HG03457 (cell line): ENCODE measurements around the gene ST6GALNAC6.
"Not testable (repeated sequence)": the region's sequence is repeated elsewhere in the genome, so short reads cannot be mapped to it uniquely, and the experiment has no call there.

Experiments
- ATAC-seq: cut with Tn5 transposase; IDR thresholded peaks from one replicate; pipeline ENCODE4 v1.9.1; 2021; ENCODE audit warnings: moderate number of reproducible peaks; ENCODE audit not compliant: unreplicated experiment

ST6GALNAC6 gene

GRCh38 chr9:127876026-127876763 is 23.2 kb downstream of the ST6GALNAC6 start:
- ATAC-seq: no peak

DNA sequence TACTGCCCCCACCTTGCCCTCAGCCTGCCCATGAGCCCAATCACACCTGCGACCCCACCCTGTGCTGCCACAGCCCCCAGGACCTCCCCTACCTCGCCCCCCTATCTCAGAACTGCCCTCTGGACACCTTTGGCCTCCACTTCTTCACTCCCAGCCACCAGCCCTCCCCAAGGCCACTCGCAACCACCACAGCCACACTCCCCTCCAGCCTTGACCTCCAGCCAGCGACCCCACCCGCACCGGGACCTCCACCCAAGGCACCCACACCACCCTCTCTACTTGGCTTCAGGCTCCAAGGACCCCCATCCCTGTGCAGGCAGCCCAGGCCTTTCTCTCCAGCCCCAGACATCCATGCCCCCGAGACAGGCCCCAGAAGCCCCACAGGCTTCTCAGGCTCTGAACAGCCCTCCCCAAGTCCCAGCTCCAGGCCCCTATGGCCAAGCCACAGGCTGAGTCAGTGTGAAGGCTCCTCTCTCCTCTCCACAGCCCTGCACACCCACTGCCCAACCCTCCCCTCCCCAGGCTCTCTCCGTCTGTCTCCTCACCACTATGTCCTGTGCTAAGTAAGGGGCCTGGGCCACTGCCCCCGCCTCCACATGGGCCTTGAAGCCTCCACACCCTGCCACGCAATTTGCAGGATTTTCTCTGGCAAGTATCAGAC is 24.0 kb downstream of the ST6GALNAC6 start:
- no peak for ATAC-seq

GRCh38 chr9:127874301-127875221 is 24.8 kb downstream of the ST6GALNAC6 start:
- ATAC-seq: no peak

DNA sequence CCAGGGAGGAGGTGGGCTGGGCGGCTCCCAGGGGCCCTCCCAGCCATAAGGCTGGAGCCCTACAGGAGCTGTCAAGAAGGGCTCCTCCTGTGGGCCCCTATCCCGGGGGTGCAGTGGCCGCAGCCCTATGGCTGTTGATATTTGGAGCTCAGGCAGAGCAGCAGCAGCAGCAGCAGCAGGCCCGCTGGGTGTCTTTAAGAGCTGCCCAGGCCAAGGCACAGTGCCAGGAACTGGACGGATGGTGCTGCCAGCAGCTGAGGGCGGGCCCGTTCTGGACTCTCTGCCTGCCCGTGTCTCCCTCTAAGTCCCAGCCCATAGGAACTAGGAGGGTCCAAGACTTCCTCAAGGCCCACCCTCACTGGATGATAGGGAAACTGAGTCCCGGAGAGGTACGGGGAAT is 25.5 kb downstream of the ST6GALNAC6 start:
- ATAC-seq: no peak

- no peak for ATAC-seq
Measured at GRCh38 chr9:127873223-127873691, 26.1 kb downstream of the ST6GALNAC6 start.

DNA sequence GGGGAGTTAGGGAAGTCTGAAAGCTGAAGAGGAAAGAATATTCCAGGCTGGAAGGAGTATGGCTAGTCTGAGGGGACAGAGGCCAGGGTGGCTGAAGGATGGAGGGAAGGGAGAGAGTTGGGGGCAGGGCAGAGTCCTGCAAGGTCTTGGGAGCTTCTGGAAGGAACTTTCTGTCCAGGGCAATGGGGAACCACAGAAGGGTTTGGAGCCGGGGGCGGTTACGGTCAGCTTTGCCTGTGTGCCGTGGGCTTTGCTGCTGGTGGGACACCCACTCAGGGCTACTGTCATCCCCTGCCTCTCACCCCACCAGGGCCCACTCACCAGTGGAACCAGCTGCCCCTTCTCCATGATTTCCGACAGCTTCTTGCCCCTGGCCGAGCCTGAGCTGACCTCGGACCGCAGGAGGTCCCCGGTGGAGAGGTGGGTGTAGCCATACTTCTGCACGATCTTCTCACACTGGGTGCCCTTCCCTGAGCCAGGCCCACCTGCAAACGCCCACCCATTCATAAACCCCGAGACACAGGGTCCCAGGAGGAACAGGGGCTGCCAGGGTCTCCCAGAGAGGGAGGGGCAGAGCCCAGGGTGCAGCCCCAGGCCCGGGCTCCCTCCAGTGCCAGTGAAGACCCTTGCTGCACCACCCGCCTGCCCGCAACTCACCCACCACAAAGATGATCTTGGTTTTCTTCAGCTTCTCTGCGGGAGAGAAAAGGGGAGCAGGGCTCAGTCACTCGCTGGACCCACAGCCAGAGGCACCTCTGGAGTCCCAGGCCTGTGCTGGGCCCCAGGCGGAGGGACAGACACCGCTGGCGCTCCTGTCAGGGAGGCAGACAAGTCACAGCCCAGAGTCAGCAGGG is 26.8 kb downstream of the ST6GALNAC6 start:
- ATAC-seq: no peak

DNA sequence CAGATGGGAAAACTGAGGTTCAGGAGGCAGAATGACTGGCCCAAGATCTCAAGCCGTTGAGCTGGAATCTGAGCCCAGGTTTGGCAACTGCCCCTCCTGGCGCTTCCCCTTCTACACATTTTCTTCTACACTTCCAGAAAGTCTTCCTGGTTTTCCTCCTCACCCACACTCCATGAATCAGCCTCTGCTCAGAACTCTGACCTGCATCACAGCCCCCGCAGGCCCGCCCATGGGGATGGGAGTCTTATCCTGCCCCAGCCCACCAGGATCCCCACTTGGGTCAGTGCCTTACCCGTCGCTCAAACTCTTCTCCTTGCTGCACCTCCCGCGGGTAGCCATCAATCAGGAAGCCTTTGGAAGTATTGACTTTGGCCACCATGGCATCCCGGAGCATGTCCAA is 27.9 kb downstream of the ST6GALNAC6 start:
- ATAC-seq: no peak

DNA sequence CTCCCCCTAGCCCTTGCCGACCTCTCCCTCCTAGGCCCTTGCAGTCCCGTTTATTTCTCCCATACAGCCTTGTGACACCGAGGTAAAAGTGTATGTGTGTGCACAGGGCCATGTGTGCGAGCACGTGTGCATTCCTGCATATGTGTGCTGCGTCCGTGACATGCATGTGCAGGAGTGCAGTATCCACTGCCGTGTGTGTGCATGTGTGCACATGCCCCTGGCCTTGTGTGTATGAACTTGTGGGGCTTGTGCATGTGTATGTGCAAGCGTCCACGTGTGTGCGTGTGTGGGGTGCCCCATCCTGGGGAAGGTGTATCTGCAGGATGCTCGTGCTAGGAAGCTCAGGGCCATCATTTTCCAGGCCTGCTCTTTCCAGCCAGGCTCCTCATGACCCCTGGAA is 28.5 kb downstream of the ST6GALNAC6 start:
- no peak for ATAC-seq

DNA sequence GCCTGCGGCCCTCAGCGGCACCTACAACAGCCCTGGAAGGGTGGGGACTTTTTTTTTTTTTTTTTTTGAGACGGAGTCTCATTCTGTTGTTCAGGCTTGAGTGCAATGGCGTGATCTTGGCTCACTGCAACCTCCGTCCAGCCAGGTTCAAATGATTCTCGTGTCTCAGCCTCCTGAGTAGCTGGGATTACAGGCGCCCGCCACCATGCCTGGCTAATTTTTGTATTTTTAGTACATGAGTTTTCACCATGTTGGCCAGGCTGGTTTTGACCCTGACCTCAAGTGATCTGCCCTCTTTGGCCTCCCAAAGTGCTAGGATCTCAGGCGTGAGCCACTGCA is 29.3 kb downstream of the ST6GALNAC6 start:
- not testable (repeated sequence) for ATAC-seq

- no peak for ATAC-seq
Measured at GRCh38 chr9:127869310-127870152, 29.9 kb downstream of the ST6GALNAC6 start.

- ATAC-seq: no peak
Measured at GRCh38 chr9:127868278-127868902, 31.0 kb downstream of the ST6GALNAC6 start.

- ATAC-seq: no peak
Measured at GRCh38 chr9:127867356-127868277, 31.8 kb downstream of the ST6GALNAC6 start.

DNA sequence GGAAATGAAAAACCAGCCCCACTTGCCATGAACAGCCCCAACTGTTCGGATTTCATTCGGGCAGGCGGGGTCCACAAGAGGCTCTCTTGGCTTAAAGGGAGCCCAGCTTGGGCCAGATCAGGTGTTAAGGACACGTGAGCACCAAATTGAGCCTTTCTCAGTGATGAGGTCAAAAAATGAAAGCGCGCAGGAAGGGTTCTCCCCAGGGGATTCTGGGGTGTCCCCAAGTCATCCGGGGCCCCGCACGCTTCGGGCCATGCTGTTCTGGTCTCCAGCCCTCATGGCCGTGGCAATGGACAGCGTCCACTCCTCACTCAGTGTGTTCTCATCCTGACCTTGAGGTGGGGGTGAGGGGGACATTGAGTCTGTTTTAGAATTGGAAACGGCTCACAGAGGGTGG is 32.9 kb downstream of the ST6GALNAC6 start:
- no peak for ATAC-seq

- no peak for ATAC-seq
Measured at GRCh38 chr9:127865645-127866464, 33.5 kb downstream of the ST6GALNAC6 start.

GRCh38 chr9:127863191-127863621 is 36.2 kb downstream of the ST6GALNAC6 start:
- ATAC-seq: no peak

DNA sequence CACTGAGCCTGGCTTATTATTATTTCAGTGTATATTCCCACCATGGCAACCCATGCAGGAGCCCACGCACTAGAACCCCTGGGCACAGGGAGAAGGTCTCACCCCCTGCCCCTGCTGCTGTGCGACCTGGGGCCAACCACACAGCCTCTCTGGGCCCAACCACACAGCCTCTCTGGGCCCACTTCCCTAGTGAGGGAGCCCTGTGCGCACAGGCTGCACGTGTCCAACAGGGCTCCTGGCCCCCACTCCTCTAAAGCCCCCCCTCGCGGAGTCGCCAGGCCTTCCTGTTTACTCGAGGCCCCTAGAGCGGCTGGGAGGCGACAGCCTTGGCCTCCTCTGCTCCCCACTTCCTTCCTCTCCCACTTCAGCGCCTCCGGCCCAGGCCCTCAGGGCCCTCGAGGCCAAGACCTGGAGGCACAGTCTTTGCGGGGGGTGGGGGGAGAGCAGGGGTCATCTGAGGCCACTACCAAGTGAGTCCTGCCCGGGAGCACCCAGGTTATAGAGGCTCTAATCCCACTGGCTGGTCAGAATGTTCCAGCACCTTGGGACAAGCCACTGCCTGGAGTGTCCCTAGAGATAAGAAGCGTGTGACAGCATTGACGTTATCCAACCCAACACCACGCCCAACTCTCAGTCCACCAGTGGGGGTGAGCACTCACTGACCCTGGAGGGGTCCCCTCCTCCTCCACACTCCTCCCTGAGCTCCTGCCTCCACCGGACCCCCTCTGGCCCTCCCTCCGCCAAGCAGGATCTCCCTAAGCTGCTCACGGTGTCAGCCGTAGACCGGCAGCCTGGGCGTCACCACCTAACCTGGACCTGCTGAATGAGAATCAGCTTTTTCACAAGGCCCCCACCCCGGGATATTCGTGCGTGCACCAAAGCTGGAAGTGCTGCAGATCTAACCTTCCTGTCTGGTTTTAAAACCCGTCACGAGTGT is 37.1 kb downstream of the ST6GALNAC6 start:
- no peak for ATAC-seq
